Measurements from ENCODE around the gene PRDX5.
A peak's percentile ranks its signal among the peaks of the same experiment; 100 is the strongest.

The PRDX5 gene

DNA sequence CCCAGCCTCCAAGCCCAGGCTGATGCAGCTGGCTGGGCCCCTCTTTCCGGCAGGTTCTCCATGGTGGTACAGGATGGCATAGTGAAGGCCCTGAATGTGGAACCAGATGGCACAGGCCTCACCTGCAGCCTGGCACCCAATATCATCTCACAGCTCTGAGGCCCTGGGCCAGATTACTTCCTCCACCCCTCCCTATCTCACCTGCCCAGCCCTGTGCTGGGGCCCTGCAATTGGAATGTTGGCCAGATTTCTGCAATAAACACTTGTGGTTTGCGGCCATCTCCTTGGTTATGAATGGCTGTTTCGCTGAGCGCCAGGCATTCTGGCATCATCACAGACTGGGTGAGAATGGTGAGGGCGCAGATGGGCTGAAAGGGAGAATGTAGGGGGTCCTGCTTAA, 3.6 kb downstream of the PRDX5 start:
- TF ChIP-seq SNAI2 (CRISPR knock-in tag; IDR thresholded peaks at IDR 0.05), result no peak
- no peak for TF ChIP-seq ZNF70 (CRISPR knock-in tag; IDR thresholded peaks at IDR 0.05)
- no peak for TF ChIP-seq ZFP3 (CRISPR knock-in tag; IDR thresholded peaks at IDR 0.05)
- TF ChIP-seq TOX (CRISPR knock-in tag; IDR thresholded peaks at IDR 0.05; ENCODE audit: borderline replicate concordance), result no peak
- no peak for TF ChIP-seq ESRRG (CRISPR knock-in tag; IDR thresholded peaks at IDR 0.05)
- no peak for TF ChIP-seq BACH2 (CRISPR knock-in tag; IDR thresholded peaks at IDR 0.05; ENCODE audit: borderline replicate concordance)
- TF ChIP-seq, protein P1, sequence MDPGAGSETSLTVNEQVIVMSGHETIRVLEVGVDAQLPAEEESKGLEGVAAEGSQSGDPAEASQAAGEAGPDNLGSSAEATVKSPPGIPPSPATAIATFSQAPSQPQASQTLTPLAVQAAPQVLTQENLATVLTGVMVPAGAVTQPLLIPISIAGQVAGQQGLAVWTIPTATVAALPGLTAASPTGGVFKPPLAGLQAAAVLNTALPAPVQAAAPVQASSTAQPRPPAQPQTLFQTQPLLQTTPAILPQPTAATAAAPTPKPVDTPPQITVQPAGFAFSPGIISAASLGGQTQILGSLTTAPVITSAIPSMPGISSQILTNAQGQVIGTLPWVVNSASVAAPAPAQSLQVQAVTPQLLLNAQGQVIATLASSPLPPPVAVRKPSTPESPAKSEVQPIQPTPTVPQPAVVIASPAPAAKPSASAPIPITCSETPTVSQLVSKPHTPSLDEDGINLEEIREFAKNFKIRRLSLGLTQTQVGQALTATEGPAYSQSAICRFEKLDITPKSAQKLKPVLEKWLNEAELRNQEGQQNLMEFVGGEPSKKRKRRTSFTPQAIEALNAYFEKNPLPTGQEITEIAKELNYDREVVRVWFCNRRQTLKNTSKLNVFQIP (CRISPR knock-in tag; IDR thresholded peaks at IDR 0.05; ENCODE audit: borderline replicate concordance, low read depth), result no peak
- ATAC-seq, result no peak

DNA sequence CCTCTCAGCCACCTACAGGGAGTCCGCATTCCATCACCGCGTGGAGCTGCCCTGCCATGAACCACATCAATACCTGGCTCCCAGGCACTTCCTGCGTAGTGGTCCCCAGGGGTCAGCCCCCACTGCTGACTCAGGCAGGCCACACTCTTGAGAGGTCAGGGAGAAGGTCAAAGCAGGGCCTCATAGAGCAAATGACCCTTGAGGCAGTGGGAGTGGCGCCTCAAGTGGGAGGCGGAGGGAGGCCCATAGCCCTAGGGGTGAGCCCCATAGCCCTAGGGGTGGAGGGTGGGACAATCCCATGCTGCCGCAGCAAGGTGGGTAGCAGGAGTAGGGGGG, 5.0 kb downstream of the PRDX5 start:
- ATAC-seq, result no peak
- TF ChIP-seq ISL1 (CRISPR knock-in tag; IDR thresholded peaks at IDR 0.05) (no peak), ESRRG (CRISPR knock-in tag; IDR thresholded peaks at IDR 0.05) (no peak), GLIS3 (CRISPR knock-in tag; IDR thresholded peaks at IDR 0.05) (no peak), TOX (CRISPR knock-in tag; IDR thresholded peaks at IDR 0.05; ENCODE audit: borderline replicate concordance) (no peak), ZC3H10 (CRISPR knock-in tag; IDR thresholded peaks at IDR 0.05) (no peak), ZNF8 (CRISPR knock-in tag; IDR thresholded peaks at IDR 0.05) (no peak), ZFP3 (CRISPR knock-in tag; IDR thresholded peaks at IDR 0.05) (no peak), CSDC2 (CRISPR knock-in tag; IDR thresholded peaks at IDR 0.05) (no peak), RARB (CRISPR knock-in tag; IDR thresholded peaks at IDR 0.05) (no peak), OSR1 (CRISPR knock-in tag; IDR thresholded peaks at IDR 0.05) (no peak)
- TF ChIP-seq, protein P1 (CRISPR knock-in tag; IDR thresholded peaks at IDR 0.05; ENCODE audit: borderline replicate concordance, low read depth), result no peak
- TF ChIP-seq, protein P2, sequence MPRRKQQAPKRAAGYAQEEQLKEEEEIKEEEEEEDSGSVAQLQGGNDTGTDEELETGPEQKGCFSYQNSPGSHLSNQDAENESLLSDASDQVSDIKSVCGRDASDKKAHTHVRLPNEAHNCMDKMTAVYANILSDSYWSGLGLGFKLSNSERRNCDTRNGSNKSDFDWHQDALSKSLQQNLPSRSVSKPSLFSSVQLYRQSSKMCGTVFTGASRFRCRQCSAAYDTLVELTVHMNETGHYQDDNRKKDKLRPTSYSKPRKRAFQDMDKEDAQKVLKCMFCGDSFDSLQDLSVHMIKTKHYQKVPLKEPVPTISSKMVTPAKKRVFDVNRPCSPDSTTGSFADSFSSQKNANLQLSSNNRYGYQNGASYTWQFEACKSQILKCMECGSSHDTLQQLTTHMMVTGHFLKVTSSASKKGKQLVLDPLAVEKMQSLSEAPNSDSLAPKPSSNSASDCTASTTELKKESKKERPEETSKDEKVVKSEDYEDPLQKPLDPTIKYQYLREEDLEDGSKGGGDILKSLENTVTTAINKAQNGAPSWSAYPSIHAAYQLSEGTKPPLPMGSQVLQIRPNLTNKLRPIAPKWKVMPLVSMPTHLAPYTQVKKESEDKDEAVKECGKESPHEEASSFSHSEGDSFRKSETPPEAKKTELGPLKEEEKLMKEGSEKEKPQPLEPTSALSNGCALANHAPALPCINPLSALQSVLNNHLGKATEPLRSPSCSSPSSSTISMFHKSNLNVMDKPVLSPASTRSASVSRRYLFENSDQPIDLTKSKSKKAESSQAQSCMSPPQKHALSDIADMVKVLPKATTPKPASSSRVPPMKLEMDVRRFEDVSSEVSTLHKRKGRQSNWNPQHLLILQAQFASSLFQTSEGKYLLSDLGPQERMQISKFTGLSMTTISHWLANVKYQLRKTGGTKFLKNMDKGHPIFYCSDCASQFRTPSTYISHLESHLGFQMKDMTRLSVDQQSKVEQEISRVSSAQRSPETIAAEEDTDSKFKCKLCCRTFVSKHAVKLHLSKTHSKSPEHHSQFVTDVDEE (CRISPR knock-in tag; IDR thresholded peaks at IDR 0.05), result no peak
- TF ChIP-seq, protein P3, sequence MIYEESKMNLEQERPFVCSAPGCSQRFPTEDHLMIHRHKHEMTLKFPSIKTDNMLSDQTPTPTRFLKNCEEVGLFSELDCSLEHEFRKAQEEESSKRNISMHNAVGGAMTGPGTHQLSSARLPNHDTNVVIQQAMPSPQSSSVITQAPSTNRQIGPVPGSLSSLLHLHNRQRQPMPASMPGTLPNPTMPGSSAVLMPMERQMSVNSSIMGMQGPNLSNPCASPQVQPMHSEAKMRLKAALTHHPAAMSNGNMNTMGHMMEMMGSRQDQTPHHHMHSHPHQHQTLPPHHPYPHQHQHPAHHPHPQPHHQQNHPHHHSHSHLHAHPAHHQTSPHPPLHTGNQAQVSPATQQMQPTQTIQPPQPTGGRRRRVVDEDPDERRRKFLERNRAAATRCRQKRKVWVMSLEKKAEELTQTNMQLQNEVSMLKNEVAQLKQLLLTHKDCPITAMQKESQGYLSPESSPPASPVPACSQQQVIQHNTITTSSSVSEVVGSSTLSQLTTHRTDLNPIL (CRISPR knock-in tag; IDR thresholded peaks at IDR 0.05; ENCODE audit: low read depth), result no peak
- TF ChIP-seq, protein P4, sequence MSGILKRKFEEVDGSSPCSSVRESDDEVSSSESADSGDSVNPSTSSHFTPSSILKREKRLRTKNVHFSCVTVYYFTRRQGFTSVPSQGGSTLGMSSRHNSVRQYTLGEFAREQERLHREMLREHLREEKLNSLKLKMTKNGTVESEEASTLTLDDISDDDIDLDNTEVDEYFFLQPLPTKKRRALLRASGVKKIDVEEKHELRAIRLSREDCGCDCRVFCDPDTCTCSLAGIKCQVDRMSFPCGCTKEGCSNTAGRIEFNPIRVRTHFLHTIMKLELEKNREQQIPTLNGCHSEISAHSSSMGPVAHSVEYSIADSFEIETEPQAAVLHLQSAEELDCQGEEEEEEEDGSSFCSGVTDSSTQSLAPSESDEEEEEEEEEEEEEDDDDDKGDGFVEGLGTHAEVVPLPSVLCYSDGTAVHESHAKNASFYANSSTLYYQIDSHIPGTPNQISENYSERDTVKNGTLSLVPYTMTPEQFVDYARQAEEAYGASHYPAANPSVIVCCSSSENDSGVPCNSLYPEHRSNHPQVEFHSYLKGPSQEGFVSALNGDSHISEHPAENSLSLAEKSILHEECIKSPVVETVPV (CRISPR knock-in tag; IDR thresholded peaks at IDR 0.05), result no peak

DNA sequence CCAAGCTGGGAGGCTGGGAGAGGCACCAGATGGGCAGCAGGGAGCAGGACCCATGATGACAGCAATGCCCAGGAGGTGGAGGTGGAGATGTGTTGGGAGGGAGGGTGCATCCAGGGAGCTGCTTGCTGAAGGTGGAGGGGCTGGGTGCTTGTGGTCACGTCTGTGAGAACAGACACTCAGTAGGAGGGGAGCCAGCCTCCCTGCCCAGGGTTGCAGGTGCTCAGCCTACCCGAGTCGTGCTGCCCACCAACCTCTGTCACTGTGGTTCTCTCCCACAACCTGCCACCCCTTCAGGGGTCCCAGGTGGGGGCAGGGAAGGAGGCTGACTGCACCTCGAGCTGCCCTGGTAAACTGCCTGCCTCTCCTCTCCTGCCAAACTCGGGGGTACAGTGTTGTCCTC, 5.5 kb downstream of the PRDX5 start:
- TF ChIP-seq ESRRG (CRISPR knock-in tag; IDR thresholded peaks at IDR 0.05) (no peak), CSDC2 (CRISPR knock-in tag; IDR thresholded peaks at IDR 0.05) (no peak)
- no peak for ATAC-seq

DNA sequence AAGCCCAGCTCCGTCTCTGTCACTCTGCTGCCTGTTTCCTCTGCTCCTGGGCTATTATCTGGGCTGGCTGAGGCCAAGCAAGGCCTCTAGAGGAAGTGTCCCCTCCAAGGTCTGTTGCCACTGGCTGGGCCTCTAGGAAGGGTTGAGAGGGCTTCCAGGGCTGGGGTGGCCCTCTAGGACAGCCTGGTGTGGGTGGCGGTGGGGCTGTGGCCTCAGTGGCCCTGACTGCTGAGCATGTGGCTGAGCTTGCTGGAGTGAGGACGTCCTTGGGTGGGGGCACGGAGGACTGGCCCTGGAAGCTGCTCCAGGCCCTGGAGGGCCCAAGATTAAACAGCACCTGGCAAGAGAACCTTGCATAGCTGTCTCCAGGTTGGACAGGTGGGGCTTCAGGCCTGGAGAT, 6.1 kb downstream of the PRDX5 start:
- peak; percentile 10; the same call in 1 of the 3 replicates for ATAC-seq

DNA sequence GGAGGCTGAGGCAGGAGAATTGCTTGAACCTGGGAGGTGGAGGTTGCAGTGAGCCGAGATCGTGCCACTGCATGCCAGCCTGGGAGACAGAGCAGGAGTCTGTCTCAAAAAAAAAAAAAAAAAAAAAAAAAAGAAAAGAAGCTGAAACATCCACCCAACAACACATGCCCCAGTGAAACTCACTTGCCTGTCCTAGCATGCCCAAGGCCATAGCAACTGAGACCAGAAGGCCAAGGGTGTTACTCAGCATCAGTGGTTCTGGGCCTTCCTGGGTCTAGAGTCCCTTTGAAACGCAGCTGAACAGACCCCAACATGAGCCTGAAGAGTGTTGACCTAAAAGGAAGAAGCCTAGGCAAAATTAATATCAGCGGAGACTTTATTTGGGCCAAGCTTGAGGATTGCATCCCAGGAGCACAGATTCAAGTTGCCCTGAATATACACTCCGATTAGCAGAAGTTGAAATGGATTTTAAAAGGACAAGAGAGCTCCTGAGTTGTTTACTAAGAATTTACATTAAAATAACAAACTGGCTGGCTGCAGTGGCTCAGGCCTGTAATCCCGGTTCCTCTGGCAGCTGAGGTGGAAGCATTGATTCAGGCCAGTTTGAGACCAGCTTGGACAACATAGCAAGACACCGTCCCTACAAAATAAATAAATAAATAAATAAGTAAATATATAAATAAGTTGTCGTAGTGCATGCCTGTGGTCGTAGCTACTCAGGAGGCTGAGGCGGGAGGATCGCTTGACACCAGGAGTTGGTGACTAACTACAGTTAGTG, 7.0 kb downstream of the PRDX5 start:
- no peak for ATAC-seq
- TF ChIP-seq GLIS3 (CRISPR knock-in tag; IDR thresholded peaks at IDR 0.05), result no peak
- no peak for TF ChIP-seq ISL1 (CRISPR knock-in tag; IDR thresholded peaks at IDR 0.05)
- TF ChIP-seq ZNF565 (CRISPR knock-in tag; conservative IDR thresholded peaks at IDR 0.05; ENCODE audit: low read depth), result no peak
- TF ChIP-seq ESRRG (CRISPR knock-in tag; IDR thresholded peaks at IDR 0.05), result no peak
- no peak for TF ChIP-seq ZNF70 (CRISPR knock-in tag; IDR thresholded peaks at IDR 0.05)
- TF ChIP-seq TCF4 (CRISPR knock-in tag; IDR thresholded peaks at IDR 0.05; ENCODE audit: borderline replicate concordance), result no peak
- TF ChIP-seq ZFP30 (CRISPR knock-in tag; IDR thresholded peaks at IDR 0.05), result no peak
- no peak for TF ChIP-seq OSR1 (CRISPR knock-in tag; IDR thresholded peaks at IDR 0.05)
- TF ChIP-seq, protein P2 (CRISPR knock-in tag; IDR thresholded peaks at IDR 0.05), result no peak
- TF ChIP-seq ZNF8 (CRISPR knock-in tag; IDR thresholded peaks at IDR 0.05), result no peak
- TF ChIP-seq ZC3H10 (CRISPR knock-in tag; IDR thresholded peaks at IDR 0.05), result no peak
- TF ChIP-seq ZFP3 (CRISPR knock-in tag; IDR thresholded peaks at IDR 0.05), result no peak
- no peak for TF ChIP-seq TOX (CRISPR knock-in tag; IDR thresholded peaks at IDR 0.05; ENCODE audit: borderline replicate concordance)
- TF ChIP-seq RARB (CRISPR knock-in tag; IDR thresholded peaks at IDR 0.05), result no peak
- TF ChIP-seq SNAI2 (CRISPR knock-in tag; IDR thresholded peaks at IDR 0.05), result no peak

Data from SK-N-SH treated with all-trans-retinoic acid at 6 μM for 48 hours (cell line).